ENCODE measurements around the gene ZNF335. TPM values are rescaled to one million over a fixed set of nuclear protein-coding genes. Genes with fewer than 3 reads are reported as not detected.

The ZNF335 gene
- total and polyA plus RNA-seq, 2 of the 13 experiments (the other 11 are each of a cell fraction or from before 2014, with no cell fraction given) = 9.7 to 13.7 TPM

DNA sequence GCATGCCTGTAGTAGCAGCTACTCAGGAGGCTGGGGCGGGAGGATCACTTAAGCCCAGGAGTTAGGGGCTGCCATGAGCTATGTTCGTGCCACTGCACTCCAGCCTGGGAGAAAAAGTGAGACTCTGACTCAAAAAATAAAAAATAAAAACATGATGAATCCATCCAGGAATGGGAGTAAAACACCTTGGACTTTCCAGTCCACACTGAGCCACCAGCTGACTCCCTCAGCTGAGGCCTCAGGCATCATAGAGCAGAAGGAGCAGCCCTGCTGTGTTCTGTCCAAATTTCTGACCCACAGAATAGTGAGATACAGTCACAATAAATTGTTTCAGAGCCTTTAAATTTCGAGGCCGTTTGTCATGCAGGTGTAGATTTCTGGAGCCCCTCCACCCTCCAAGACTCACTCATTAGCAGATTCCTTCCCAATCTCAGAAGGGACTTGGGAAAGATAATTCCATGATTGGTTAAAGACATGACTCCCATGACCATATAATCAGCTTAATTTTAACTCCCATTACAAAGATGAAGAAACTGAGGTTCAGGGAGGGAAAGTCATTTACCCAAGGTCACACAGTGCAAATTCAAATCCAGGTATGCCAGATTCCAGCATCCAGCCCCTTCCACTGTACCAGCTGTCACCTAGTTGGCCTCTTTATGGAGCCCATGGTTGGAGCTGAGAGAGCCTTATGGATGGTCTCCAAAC, 27.7 kb upstream of the ZNF335 start:
- H3K27ac ChIP-seq (ENCODE audit: extremely low read length, insufficient read depth, low read length) = no peak overlapping the region
- CTCF ChIA-PET (ENCODE audit: low intra/inter-chr PET ratio, low total read pairs) = no interaction called here
- no peak for FAIRE-seq
- DNase-seq (ENCODE audit: low spot score) = no peak
- WGBS (ENCODE audit: low lambda C conversion rate) = 6% methylated on average over 4 of the region's 4 CpGs
- H3K36me3 ChIP-seq (replicated peaks in 1 of 2; ENCODE audit: control insufficient read depth in 1 of 2, insufficient read depth in 2 of 2, low read length in 2 of 2) = no peaks in the 10 kb centered on the region
- no peaks in the 10 kb centered on the region for H4K20me1 ChIP-seq (ENCODE audit: insufficient read depth, low read length)
- H3K4me2 ChIP-seq (ENCODE audit: low read depth, low read length) = no peak overlapping the region
- in situ Hi-C loops (cut with HindIII; ENCODE audit: extremely low pct_ligation_motif_present, low pct_unique_long_range_greater_than_20kb) (no loop called here), intact Hi-C loops (cut with micrococcal nuclease; ENCODE audit: unreplicated experiment) (no loop called here)
- no peak overlapping the region for H2AFZ ChIP-seq (ENCODE audit: low read length)
- H3K79me2 ChIP-seq (ENCODE audit: insufficient read depth, low read length) = no peaks in the 10 kb centered on the region
- peaks cover 11 to 71% of the 10 kb centered on the region in 2 experiments for H3K27me3 ChIP-seq (ENCODE audit: control insufficient read depth in 1 of 2, insufficient read depth in 2 of 2, low read length in 2 of 2)
- no peak overlapping the region for H3K9ac ChIP-seq (ENCODE audit: insufficient read depth, low read depth, low read length)
- peak; percentile 56 for TF ChIP-seq ZNF629 (CRISPR knock-in tag; conservative IDR thresholded peaks at IDR 0.05)
- TF ChIP-seq ZNF484 (CRISPR knock-in tag; IDR thresholded peaks at IDR 0.05; ENCODE audit: borderline replicate concordance, low read depth) = no peak
- POLR2A ChIA-PET = no interaction called here
- H3K9me3 ChIP-seq (ENCODE audit: low read length) = no peaks in the 10 kb centered on the region
- H3K4me1 ChIP-seq (ENCODE audit: insufficient read depth, low read length) = no peaks in the 10 kb centered on the region
- no peak overlapping the region for H3K4me3 ChIP-seq (replicated peaks in 1 of 3; ENCODE audit: insufficient read depth in 1 of 3, low read depth in 2 of 3, low read length in 3 of 3)
- ATAC-seq = no peak
- BruUV-seq (replicated peaks) = no TSS peak

DNA sequence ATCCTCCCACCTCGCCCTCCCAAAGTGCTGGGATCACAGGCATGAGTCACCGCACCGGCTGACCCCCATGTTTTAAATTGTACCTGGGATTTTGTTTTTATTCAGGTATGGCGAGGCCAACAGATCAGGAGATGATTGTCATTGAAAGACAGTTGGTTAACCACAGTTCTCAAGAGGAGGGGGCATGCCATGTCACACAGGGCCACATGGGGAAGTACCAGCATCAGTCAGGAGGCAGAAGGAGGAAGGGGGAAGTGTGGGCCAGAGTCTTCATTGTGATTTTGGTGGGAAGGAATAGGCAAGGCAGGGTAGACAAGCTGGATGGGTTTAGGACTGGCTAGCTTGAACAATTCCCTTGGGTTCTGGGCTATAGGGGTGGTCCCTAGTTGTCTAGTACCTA, 26.8 kb upstream of the ZNF335 start:
- ChIA-PET CTCF (ENCODE audit: low intra/inter-chr PET ratio, low total read pairs) (no interaction called here), POLR2A (no interaction called here)
- H3K79me2 ChIP-seq (ENCODE audit: insufficient read depth, low read length) = no peaks in the 10 kb centered on the region
- H3K4me3 ChIP-seq (replicated peaks in 1 of 3; ENCODE audit: insufficient read depth in 1 of 3, low read depth in 2 of 3, low read length in 3 of 3) = no peak overlapping the region
- H3K4me1 ChIP-seq (ENCODE audit: insufficient read depth, low read length) = peaks cover 2% of the 10 kb centered on the region
- intact Hi-C loops (cut with micrococcal nuclease; ENCODE audit: unreplicated experiment) (no loop called here), in situ Hi-C loops (cut with HindIII; ENCODE audit: extremely low pct_ligation_motif_present, low pct_unique_long_range_greater_than_20kb) (no loop called here)
- H2AFZ ChIP-seq (ENCODE audit: low read length) = no peak overlapping the region
- ATAC-seq (no peak), FAIRE-seq (no peak), DNase-seq (ENCODE audit: low spot score) (no peak)
- H3K27me3 ChIP-seq (ENCODE audit: control insufficient read depth in 1 of 2, insufficient read depth in 2 of 2, low read length in 2 of 2) = peaks cover 11 to 63% of the 10 kb centered on the region in 2 experiments
- H3K9me3 ChIP-seq (ENCODE audit: low read length) = no peaks in the 10 kb centered on the region
- no TSS peak for BruUV-seq (replicated peaks)
- no peaks in the 10 kb centered on the region for H3K36me3 ChIP-seq (replicated peaks in 1 of 2; ENCODE audit: control insufficient read depth in 1 of 2, insufficient read depth in 2 of 2, low read length in 2 of 2)
- no peak overlapping the region for H3K9ac ChIP-seq (ENCODE audit: insufficient read depth, low read depth, low read length)
- H3K27ac ChIP-seq (ENCODE audit: extremely low read length, insufficient read depth, low read length) = no peak overlapping the region
- H4K20me1 ChIP-seq (ENCODE audit: insufficient read depth, low read length) = no peaks in the 10 kb centered on the region
- 2% methylated on average over 4 of the region's 4 CpGs for WGBS (ENCODE audit: low lambda C conversion rate)
- no peak overlapping the region for H3K4me2 ChIP-seq (ENCODE audit: low read depth, low read length)
- TF ChIP-seq, protein P1, sequence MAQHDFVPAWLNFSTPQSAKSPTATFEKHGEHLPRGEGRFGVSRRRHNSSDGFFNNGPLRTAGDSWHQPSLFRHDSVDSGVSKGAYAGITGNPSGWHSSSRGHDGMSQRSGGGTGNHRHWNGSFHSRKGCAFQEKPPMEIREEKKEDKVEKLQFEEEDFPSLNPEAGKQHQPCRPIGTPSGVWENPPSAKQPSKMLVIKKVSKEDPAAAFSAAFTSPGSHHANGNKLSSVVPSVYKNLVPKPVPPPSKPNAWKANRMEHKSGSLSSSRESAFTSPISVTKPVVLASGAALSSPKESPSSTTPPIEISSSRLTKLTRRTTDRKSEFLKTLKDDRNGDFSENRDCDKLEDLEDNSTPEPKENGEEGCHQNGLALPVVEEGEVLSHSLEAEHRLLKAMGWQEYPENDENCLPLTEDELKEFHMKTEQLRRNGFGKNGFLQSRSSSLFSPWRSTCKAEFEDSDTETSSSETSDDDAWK (CRISPR knock-in tag; IDR thresholded peaks at IDR 0.05) = no peak
- no peak for TF ChIP-seq POGZ (CRISPR knock-in tag; IDR thresholded peaks at IDR 0.05)
- TF ChIP-seq, protein P2, sequence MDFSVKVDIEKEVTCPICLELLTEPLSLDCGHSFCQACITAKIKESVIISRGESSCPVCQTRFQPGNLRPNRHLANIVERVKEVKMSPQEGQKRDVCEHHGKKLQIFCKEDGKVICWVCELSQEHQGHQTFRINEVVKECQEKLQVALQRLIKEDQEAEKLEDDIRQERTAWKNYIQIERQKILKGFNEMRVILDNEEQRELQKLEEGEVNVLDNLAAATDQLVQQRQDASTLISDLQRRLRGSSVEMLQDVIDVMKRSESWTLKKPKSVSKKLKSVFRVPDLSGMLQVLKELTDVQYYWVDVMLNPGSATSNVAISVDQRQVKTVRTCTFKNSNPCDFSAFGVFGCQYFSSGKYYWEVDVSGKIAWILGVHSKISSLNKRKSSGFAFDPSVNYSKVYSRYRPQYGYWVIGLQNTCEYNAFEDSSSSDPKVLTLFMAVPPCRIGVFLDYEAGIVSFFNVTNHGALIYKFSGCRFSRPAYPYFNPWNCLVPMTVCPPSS (IDR thresholded peaks at IDR 0.05) = no peak
- TF ChIP-seq ISL2 (CRISPR knock-in tag; IDR thresholded peaks at IDR 0.05) = no peak
- TF ChIP-seq, protein P3, sequence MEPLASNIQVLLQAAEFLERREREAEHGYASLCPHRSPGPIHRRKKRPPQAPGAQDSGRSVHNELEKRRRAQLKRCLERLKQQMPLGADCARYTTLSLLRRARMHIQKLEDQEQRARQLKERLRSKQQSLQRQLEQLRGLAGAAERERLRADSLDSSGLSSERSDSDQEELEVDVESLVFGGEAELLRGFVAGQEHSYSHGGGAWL (CRISPR knock-in tag; IDR thresholded peaks at IDR 0.05) = no peak
- TF ChIP-seq NPAS2 (CRISPR knock-in tag; IDR thresholded peaks at IDR 0.05; ENCODE audit: borderline replicate concordance) = no peak
- TF ChIP-seq, protein P4, sequence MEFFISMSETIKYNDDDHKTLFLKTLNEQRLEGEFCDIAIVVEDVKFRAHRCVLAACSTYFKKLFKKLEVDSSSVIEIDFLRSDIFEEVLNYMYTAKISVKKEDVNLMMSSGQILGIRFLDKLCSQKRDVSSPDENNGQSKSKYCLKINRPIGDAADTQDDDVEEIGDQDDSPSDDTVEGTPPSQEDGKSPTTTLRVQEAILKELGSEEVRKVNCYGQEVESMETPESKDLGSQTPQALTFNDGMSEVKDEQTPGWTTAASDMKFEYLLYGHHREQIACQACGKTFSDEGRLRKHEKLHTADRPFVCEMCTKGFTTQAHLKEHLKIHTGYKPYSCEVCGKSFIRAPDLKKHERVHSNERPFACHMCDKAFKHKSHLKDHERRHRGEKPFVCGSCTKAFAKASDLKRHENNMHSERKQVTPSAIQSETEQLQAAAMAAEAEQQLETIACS (CRISPR knock-in tag; IDR thresholded peaks at IDR 0.05) = no peak
- TF ChIP-seq LBX2 (CRISPR knock-in tag; IDR thresholded peaks at IDR 0.05; ENCODE audit: borderline replicate concordance) = no peak
- TF ChIP-seq ZNF83 (CRISPR knock-in tag; IDR thresholded peaks at IDR 0.05; ENCODE audit: borderline replicate concordance) = no peak
- TF ChIP-seq, protein P5, sequence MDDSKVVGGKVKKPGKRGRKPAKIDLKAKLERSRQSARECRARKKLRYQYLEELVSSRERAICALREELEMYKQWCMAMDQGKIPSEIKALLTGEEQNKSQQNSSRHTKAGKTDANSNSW (CRISPR knock-in tag; IDR thresholded peaks at IDR 0.05; ENCODE audit: borderline replicate concordance) = no peak
- no peak for TF ChIP-seq ZNF549 (CRISPR knock-in tag; IDR thresholded peaks at IDR 0.05)
- TF ChIP-seq BHLHE40 (IDR thresholded peaks at IDR 0.05; ENCODE audit: low read length) = no peak

Measured in HepG2 (cell line).